NCI-H1105 treated with DMSO at 0.1 percent for 48 hours (cell line): ENCODE results near the gene FXN.
"Not testable (repeated sequence)": the region's sequence is repeated elsewhere in the genome, so short reads cannot be mapped to it uniquely, and the experiment has no call there.

Source experiments
- DNase-seq: peaks from one replicate; lab custom pipeline; 2025; lab: John Stamatoyannopoulos, UW

The FXN gene

DNA sequence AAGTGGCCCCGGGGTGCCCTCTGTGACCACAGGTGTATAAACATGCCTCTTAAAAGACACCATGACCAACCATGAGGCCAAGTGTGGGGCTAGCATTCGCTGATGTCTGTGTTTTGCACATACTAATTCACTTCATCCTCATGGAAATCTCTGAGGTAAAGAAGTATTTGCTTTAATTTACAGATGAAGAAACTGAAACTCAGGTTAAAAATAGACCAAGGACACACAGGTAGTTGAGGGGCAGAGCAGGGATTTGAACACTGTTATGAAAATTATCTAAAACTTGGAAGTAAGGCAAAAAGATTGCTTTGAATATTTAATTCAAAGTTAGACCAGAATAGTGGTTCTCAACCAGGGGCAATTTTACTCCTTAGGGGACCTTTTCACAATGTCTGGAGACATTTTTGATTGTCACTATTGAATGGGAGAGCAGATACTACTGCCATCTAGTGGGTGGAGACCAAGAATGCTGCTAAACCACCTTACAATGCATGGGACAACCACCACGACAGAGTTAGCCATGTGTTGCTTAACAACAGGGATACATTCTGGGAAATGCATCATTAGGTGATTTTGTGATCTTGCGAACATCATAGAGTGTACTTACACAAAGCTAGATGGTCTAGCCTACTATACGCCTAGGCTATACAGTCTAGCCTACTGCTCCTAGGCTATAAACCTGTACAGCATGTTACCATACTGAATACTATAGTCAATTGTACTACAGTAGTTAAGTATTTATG lies 8.0 kb upstream of the FXN start:
- peak; percentile 68 for DNase-seq

DNA sequence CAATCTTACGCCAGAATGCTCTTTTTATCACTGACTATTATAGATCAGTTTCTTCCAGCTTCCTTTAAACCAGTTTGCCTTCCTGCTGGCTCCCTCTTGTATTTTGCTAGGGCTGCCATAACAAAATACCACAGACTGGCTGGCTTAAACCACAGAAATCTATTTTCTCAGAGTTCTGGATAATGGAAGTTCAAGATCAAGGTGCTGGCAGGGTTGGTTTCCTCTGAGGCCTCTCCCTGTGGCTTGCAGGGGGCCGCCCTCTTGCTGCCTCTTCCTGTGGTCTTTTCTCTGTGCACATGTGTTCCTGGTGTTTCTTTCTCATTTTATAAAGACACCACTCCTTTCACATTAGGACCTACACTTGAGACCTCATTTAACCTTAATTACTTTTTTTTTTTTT lies 6.8 kb upstream of the FXN start:
- no peak for DNase-seq

DNA sequence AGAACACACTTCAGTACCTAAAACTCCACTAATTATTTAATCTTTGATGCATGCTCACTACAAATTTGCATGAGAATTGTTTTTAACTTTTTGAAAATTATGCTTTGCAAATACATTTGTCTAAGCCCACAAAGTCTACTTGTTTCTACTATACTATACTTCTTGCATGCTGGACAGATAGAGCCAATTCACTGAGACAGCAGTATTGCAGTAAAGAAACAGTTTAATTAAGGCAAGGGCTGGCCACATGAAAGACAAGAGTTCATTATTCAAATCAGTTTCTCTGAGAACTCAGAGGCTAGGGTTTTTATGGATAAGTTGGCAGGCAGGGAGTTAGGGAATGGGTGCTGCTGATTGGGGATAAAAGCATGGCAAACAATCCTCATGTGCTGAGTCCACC lies 6.0 kb upstream of the FXN start:
- DNase-seq = no peak

DNA sequence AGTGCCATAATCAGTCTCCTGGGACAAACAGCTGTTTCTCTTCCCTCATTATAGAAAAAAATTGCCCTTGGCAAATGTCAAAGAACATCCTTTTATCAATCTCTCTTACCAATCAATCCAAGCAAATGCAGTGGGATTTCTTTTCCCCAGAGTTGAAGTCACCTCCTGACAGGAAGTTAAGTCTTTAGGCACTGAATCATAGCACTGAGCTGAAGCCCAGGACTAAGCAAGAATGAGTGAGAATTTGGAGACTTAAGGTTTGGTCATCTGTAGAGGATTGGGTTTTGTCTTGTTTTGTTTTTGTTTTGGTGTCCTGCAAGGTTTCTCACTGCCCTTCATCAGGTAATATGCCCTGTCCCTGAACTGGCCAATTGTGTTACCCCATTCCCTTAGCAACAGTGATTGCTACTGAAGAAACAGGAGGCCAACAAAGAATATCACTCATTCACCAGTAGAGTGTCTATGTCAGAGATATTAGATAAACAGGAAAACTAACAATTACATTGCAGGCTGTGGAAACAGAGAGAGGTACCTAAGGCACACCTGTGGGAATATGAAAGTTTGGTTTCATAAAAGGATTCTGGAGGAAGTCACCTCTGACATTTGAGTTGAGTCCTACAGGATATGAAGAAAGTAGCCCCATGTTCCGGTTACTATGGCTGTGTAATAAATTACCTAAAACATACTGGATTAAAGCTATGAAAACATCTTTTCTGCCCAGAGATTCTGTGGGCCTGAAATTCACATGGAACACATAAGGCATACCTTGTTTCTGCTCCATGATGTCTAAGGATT lies 4.5 kb upstream of the FXN start:
- DNase-seq = no peak

DNA sequence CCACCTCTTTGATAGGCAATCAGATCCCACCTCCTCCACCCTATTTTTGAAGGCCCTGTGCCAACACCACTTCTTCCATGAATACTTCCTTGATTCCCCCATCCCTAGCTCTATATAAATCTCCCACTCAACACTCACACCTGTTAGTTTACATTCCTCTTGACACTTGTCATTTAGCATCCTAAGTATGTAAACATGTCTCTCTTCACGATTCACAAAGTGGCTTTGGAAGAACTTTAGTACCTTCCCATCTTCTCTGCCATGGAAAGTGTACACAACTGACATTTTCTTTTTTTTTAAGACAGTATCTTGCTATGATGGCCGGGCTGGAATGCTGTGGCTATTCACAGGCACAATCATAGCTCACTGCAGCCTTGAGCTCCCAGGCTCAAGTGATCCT lies 1.5 kb upstream of the FXN start:
- DNase-seq = peak; percentile 13

DNA sequence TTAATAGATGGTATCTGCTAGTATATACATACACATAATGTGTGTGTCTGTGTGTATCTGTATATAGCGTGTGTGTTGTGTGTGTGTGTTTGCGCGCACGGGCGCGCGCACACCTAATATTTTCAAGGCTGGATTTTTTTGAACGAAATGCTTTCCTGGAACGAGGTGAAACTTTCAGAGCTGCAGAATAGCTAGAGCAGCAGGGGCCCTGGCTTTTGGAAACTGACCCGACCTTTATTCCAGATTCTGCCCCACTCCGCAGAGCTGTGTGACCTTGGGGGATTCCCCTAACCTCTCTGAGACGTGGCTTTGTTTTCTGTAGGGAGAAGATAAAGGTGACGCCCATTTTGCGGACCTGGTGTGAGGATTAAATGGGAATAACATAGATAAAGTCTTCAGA lies 757 bp downstream of the FXN start:
- no peak for DNase-seq

DNA sequence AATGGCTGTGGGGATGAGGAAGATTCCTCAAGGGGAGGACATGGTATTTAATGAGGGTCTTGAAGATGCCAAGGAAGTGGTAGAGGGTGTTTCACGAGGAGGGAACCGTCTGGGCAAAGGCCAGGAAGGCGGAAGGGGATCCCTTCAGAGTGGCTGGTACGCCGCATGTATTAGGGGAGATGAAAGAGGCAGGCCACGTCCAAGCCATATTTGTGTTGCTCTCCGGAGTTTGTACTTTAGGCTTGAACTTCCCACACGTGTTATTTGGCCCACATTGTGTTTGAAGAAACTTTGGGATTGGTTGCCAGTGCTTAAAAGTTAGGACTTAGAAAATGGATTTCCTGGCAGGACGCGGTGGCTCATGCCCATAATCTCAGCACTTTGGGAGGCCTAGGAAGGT lies 1.2 kb downstream of the FXN start:
- no peak for DNase-seq

DNA sequence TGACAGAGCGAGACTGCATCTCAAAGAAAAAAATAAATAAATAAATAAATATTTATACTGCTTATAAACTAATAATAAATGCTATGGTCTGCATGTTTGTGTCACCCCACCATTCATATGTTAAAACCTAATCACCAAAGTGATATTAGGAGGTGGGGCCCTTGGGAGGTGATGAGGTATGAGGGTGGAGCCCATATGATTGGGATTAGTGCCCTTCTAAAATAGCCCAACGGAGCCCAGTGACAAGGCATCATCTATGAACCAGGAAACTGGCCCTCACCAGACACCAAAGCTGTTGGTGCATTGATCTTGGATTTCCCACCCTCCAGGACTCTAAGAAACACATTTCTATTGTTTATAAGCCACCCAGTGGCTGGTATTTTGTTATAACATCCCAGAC lies 5.1 kb downstream of the FXN start:
- DNase-seq = no peak

DNA sequence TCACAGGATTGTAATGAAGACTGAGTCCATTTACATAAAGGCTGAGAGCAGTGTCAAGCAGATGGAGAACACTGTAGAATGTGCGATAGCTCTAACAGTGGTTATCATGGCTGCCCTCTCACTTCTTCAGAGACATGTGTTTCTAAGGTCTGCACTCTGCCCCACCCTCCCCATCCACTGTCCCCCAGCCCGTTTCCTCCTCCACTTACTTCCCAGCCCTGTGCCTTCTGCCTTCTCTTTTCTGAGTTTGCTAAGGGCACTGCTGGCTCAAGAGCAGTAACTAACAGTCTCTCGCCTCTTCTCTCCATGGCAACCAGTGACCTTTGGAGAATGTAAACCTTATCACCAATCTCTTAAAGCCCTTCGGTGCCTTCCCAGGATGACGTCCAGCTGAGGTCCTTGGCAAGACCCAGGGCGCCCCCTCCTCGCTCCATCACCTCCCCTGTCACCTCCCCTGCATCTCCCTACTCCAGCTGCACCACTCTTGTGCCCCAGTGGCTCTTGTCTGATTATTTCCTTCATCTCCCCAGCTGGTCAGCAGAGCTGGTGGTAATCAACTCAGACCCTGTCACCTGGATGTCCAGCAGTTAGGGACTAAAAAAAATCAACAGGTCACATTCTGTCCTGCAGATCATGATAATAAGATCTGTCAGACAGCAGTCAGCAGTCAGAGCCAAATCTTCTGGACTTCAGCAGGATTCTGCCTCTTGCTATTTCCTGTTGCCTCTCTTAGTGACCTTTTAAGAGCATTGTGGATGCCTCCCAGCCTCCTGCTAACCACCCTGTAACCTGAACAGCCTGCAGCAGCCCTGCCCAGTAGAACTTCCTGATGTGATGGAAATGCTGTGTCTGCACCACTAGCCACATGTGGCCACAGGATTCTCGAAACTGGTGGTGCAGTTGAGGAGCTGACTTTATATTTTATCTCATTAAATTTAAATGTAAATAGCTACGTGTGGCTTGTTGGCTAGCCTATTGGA lies 9.0 kb downstream of the FXN start:
- DNase-seq = no peak

DNA sequence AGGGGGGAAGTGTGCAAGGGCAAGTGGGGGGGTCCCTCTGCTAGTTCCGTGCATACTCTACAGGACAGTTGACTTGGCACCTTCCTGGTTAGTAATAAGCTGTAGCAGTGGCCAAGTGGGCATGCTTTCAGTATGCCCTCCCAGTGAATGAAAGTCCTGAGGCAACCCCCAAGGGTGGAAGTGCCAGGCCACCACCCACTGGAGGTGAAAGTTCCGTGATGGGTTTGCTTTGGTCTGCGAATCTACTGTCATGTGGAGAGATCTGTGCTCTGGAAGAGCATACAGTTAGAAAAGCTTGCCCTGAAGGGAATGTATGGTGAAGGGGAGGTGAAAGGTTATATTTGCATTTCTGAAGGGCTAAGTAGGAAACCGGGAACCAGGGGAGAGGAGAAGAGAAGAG lies 10.3 kb downstream of the FXN start:
- DNase-seq = no peak

DNA sequence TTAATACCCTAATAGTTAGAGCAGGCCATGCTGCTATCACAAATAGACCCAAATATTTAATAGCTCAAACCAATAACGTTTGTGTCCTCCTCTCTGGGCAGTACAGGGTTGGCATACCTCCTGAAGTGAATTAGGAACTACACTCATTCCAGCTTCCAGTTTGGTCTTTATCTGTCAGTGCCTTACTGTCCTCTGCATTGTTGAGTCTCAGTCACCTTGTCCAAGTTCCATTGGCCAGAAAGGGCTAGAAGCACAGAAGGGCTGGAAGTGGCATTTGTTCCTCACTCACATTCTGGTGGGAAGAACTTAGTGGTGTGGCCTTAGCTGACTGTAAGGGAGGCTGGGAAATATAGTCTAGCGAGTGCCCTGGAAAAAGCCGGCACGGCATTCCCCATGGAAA lies 11.2 kb downstream of the FXN start:
- no peak for DNase-seq

DNA sequence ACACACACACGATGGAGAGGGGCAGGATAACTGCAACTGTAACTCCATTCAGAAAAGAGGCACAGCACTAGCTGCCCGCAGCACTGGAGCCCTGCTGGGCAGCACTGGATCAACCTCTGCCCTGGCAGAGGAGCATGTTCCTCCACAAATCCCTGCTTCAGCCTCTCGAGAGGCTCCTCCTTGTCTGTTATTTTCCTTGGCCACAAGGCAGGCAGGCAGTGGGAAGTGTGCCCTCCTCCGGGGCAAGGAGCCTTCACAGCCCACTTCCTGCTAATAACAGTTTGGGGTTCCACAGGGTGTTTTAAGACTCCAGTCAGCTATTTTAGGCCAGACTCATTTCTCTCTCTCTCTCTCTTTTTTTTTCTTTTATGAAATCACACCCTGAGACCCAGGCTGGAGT lies 11.8 kb downstream of the FXN start:
- no peak for DNase-seq

DNA sequence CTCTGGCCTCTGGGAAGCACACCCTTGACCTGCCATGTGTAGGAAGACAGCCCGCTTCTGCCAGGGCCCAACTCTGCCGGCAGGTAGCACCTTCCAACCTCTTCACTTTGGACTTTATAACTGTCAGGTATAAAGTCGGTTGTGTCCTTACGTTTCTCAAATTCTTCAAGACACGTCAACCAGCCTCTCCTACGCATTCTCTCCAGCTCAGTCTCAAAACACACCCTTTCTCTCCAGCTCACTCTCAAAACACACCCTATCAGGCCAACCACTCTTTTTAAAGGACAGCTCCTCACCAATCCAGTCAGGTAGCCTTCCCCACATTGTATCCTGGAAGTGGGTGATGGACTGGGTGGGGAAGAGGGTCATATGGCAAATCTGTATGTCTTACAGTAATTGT lies 13.5 kb downstream of the FXN start:
- no peak for DNase-seq

DNA sequence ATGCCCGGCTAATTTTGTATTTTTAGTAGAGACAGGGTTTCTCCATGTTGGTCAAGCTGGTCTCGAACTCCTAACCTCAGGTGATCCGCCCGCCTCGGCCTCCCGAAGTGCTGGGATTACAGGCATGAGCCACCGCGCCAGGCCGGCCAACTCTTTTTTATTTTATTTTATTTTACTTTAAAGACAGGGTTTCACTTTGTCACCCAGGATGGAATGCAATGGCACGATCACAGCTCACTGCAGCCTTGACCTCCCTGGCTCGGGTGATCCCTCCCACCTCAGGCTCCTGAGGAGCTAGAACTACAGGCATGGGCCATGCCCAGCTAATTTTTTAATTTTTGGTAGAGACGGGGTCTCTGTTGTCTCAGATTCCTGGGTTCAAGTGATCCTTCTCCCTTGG lies 15.4 kb downstream of the FXN start:
- not testable (repeated sequence) for DNase-seq

DNA sequence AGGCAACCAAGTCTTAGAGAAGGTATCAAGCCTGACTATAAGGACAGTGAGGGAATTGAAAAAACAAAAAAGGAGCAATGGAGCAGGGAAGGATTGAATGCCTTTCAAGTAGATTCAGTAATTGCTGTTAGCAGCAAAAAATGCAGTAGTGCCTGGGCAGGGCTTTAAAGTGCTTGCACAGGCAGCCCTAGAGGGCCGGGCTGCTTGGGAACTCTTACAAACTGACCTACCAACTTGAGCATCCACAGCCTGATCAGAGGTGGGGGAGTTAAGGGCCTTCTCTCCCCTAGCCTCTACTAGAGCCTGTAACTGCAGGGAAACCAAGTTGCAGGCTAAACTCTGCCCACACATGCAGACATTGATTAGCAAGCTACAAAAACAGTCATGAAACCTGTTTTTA lies 19.4 kb downstream of the FXN start:
- DNase-seq = no peak

DNA sequence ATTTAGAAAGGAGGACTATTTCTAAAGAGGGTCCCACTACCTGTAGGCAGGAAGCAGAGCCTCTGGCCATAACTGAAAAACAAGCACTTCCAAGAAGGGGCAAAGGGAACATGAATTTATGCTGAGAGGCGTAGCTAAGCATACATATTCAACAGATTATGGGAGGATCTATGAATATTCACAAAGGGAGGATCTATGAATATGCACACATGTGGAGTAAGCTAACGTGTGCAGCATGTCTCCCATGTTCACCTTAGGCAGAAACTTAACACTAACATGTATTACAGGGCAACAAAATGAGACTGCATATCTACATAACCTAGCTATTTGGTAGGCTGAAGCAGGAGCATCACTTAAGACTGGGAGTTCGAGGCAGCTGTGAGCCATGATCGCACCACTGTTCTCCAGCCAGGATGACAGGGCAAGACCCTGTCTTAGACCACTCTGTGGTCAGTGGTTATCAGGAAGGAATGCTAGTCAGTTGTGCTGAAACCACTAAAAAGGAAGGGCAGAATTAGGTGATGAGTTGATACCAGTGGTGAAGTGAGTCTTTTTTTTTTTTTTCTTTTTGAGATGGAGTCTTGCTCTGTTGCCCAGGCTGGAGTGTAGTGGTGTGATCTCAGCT lies 20.8 kb downstream of the FXN start:
- no peak for DNase-seq

DNA sequence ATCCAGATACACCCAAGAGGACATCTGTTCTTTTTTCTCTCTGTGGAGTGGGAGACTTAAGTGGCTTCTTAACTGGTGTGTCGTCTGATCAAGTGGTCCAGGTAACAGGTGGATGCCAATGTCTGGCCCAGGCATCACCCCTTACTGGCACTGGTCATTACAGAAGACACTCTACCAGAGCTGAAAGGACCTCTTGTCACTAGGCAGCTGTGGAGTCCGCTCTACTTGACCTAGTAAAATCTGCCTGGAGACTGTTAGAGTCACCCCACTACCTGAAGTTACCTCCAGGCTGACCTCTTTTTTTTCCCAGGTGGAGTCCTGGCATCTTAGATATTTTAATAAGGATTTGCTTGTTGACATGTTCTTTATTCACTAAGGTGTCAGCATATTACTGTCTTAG lies 22.5 kb downstream of the FXN start:
- no peak for DNase-seq

DNA sequence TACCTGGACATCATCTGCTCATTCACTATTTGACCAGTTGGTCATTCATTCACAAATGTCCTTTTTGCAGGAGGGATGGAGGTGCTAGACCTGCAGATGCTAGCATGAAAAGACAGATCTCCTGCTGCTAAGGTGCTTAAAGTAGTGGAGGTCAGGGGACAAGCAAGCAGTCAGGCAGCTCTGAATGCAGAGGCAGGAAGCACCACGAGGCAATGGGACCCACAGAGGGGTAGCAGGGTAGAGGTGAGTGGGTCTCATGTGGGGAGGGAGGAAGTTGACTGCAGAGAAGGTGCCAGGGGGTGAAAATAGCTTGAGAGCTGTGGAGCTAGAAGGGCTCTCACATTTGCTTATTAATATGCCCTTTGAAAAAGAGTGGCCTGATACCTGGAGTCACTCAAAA lies 25.2 kb downstream of the FXN start:
- no peak for DNase-seq

DNA sequence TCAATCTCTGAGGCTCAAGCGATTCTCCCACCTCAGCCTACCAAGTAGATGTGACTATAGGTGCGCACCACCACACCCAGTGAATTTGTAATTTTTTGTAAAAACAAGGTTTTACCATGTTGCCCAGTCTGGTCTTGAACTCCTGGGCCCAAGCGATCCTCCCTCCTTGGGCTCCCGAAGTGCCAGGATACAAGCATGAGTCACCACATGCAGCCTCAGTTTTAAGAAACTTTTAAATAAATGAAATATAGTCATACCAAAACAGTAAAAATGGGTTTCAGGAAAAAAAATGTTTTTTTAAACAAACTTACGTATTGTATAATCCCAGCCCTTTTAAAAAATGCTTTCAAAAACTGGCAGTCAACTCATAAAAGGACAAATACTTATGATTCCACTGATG lies 26.6 kb downstream of the FXN start:
- no peak for DNase-seq

DNA sequence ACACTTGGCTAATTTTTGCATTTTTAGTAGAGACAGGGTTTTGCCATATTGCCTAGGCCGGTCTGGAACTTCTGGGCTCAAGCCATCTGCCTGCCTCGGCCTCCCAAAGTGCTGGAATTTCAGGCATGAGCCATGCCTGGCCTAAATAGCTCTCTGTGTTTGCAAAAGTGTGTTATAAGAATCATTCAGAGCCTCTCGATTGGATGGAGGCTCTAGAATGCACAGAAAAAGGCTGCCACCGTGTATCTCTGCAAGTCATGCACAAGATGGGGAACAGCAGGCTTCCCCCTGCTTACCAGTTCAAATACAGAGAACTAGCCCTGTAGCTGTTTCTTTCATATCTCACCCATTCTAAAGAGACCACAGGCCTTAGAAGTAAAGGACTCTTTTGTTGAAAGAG lies 28.3 kb downstream of the FXN start:
- no peak for DNase-seq

DNA sequence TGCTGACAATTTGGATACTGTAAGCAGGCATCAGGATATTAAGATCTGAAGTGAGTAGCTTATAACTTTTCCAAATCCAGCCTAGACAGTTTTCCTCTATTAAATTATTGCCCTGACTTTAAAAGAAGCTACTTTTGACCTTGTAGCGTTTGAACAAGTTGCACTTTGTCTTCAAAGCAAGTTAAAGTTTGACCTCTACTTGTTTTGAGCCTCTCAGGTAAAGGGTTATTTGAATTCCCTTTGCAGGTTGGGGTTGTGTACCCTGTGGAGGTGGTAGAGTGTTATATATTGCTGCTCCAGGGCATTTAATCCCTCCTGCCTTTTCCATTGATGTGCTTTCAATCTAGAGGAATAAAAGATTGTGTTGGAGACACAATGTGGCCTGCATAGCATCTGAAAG lies 30.1 kb downstream of the FXN start:
- DNase-seq = no peak

DNA sequence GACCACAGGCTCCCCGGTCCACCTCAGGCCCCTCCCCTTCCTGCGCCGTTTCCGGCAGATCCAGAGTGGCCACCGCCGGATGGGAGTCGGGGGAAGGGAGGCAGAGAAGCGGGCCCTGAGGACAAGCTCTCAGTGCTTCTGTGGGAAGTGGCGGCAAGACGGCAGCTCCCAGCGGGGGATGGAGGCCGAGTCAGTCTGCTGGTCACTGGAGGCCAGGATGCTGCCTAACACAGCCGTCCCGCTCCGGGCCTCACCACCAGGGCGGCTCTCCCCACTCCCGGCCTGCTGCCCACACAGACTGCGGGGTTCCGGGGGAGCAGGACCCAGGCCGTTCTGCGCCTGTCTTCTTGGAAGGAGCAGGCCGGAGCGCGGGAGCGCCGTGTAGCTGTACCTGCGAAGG lies 31.4 kb downstream of the FXN start:
- DNase-seq = no peak
